ENCODE data around the gene RMDN3. TPM values are rescaled to one million over a fixed set of nuclear protein-coding genes. Genes with fewer than 3 reads are reported as not detected.

RMDN3 gene
- total RNA-seq (2012; rRNA removed), result 15.0 and 19.0 TPM in 2 replicates

- Histone ChIP-seq H3K4me1 (ENCODE audit: control insufficient read depth, insufficient read depth, low read length) (peaks cover 6% of the 10 kb centered on the region), H3K9me3 (replicated peaks; ENCODE audit: low read length) (no peaks in the 10 kb centered on the region), H3K4me2 (ENCODE audit: low read length) (peak within 1 kb of the TSS; percentile 100), H3K27me3 (ENCODE audit: control insufficient read depth, insufficient read depth, low read length) (no peaks in the 10 kb centered on the region), H3K36me3 (ENCODE audit: insufficient read depth, low read length) (peaks cover 14% of the 10 kb centered on the region), H3K4me3 (ENCODE audit: low read length) (peak within 1 kb of the TSS; percentile 100), H3K9ac (ENCODE audit: low read depth, low read length) (peak within 1 kb of the TSS; percentile 97)
These were observed at the start of gene RMDN3 for GRCh38 chr15:40754883-40755811. TSS of gene RMDN3 (minus strand) at chr15:40755254. CDS start at chr15:40754783, 471 bp downstream.

GRCh38 chr15:40803688-40804087 is 48.6 kb upstream of the RMDN3 start:
- no peak overlapping the region for H3K9ac ChIP-seq (ENCODE audit: low read depth, low read length)
- H3K4me3 ChIP-seq (ENCODE audit: low read length), result no peak overlapping the region
- H3K27me3 ChIP-seq (ENCODE audit: control insufficient read depth, insufficient read depth, low read length), result no peaks in the 10 kb centered on the region
- no peaks in the 10 kb centered on the region for H3K9me3 ChIP-seq (replicated peaks; ENCODE audit: low read length)
- no peak overlapping the region for H3K4me2 ChIP-seq (ENCODE audit: low read length)
- peaks cover 16% of the 10 kb centered on the region for H3K4me1 ChIP-seq (ENCODE audit: control insufficient read depth, insufficient read depth, low read length)
- H3K36me3 ChIP-seq (ENCODE audit: insufficient read depth, low read length), result peaks cover 9% of the 10 kb centered on the region

- Histone ChIP-seq H3K9me3 (replicated peaks; ENCODE audit: low read length) (no peaks in the 10 kb centered on the region), H3K4me3 (ENCODE audit: low read length) (no peak overlapping the region), H3K36me3 (ENCODE audit: insufficient read depth, low read length) (peaks cover 12% of the 10 kb centered on the region), H3K4me2 (ENCODE audit: low read length) (no peak overlapping the region), H3K27me3 (ENCODE audit: control insufficient read depth, insufficient read depth, low read length) (no peaks in the 10 kb centered on the region), H3K9ac (ENCODE audit: low read depth, low read length) (no peak overlapping the region), H3K4me1 (ENCODE audit: control insufficient read depth, insufficient read depth, low read length) (peaks cover 10% of the 10 kb centered on the region)
These were observed 48.0 kb upstream of the RMDN3 start for GRCh38 chr15:40803076-40803475.

- Histone ChIP-seq H3K9me3 (replicated peaks; ENCODE audit: low read length) (no peaks in the 10 kb centered on the region), H3K4me2 (ENCODE audit: low read length) (no peak overlapping the region), H3K4me1 (ENCODE audit: control insufficient read depth, insufficient read depth, low read length) (no peaks in the 10 kb centered on the region), H3K9ac (ENCODE audit: low read depth, low read length) (no peak overlapping the region), H3K4me3 (ENCODE audit: low read length) (no peak overlapping the region), H3K27me3 (ENCODE audit: control insufficient read depth, insufficient read depth, low read length) (no peaks in the 10 kb centered on the region), H3K36me3 (ENCODE audit: insufficient read depth, low read length) (peaks cover 12% of the 10 kb centered on the region)
These were observed 44.5 kb upstream of the RMDN3 start for GRCh38 chr15:40799523-40799922.

- H3K4me2 ChIP-seq (ENCODE audit: low read length), result no peak overlapping the region
- H3K4me3 ChIP-seq (ENCODE audit: low read length), result no peak overlapping the region
- H3K27me3 ChIP-seq (ENCODE audit: control insufficient read depth, insufficient read depth, low read length), result no peaks in the 10 kb centered on the region
- no peaks in the 10 kb centered on the region for H3K9me3 ChIP-seq (replicated peaks; ENCODE audit: low read length)
- peaks cover 13% of the 10 kb centered on the region for H3K4me1 ChIP-seq (ENCODE audit: control insufficient read depth, insufficient read depth, low read length)
- H3K36me3 ChIP-seq (ENCODE audit: insufficient read depth, low read length), result peaks cover 11% of the 10 kb centered on the region
- no peak overlapping the region for H3K9ac ChIP-seq (ENCODE audit: low read depth, low read length)
These were observed 41.5 kb upstream of the RMDN3 start for GRCh38 chr15:40796512-40796911.

- H3K9ac ChIP-seq (ENCODE audit: low read depth, low read length), result no peak overlapping the region
- peaks cover 11% of the 10 kb centered on the region for H3K36me3 ChIP-seq (ENCODE audit: insufficient read depth, low read length)
- no peaks in the 10 kb centered on the region for H3K9me3 ChIP-seq (replicated peaks; ENCODE audit: low read length)
- H3K4me2 ChIP-seq (ENCODE audit: low read length), result no peak overlapping the region
- H3K4me1 ChIP-seq (ENCODE audit: control insufficient read depth, insufficient read depth, low read length), result peaks cover 13% of the 10 kb centered on the region
- no peaks in the 10 kb centered on the region for H3K27me3 ChIP-seq (ENCODE audit: control insufficient read depth, insufficient read depth, low read length)
- no peak overlapping the region for H3K4me3 ChIP-seq (ENCODE audit: low read length)
These were observed 41.0 kb upstream of the RMDN3 start for GRCh38 chr15:40796041-40796440.

- H3K9ac ChIP-seq (ENCODE audit: low read depth, low read length), result no peak overlapping the region
- no peaks in the 10 kb centered on the region for H3K9me3 ChIP-seq (replicated peaks; ENCODE audit: low read length)
- peak overlapping the region; percentile 15 for H3K4me3 ChIP-seq (ENCODE audit: low read length)
- no peaks in the 10 kb centered on the region for H3K27me3 ChIP-seq (ENCODE audit: control insufficient read depth, insufficient read depth, low read length)
- peak overlapping the region; percentile 67 for H3K4me2 ChIP-seq (ENCODE audit: low read length)
- H3K4me1 ChIP-seq (ENCODE audit: control insufficient read depth, insufficient read depth, low read length), result peaks cover 18% of the 10 kb centered on the region
- H3K36me3 ChIP-seq (ENCODE audit: insufficient read depth, low read length), result peaks cover 9% of the 10 kb centered on the region
These were observed 38.3 kb upstream of the RMDN3 start for GRCh38 chr15:40793216-40793989.

GRCh38 chr15:40792394-40792793 is 37.3 kb upstream of the RMDN3 start:
- Histone ChIP-seq H3K9ac (ENCODE audit: low read depth, low read length) (no peak overlapping the region), H3K9me3 (replicated peaks; ENCODE audit: low read length) (no peaks in the 10 kb centered on the region), H3K36me3 (ENCODE audit: insufficient read depth, low read length) (peaks cover 7% of the 10 kb centered on the region), H3K4me1 (ENCODE audit: control insufficient read depth, insufficient read depth, low read length) (peaks cover 26% of the 10 kb centered on the region), H3K27me3 (ENCODE audit: control insufficient read depth, insufficient read depth, low read length) (no peaks in the 10 kb centered on the region), H3K4me3 (ENCODE audit: low read length) (no peak overlapping the region), H3K4me2 (ENCODE audit: low read length) (no peak overlapping the region)

GRCh38 chr15:40790718-40791117 is 35.7 kb upstream of the RMDN3 start:
- Histone ChIP-seq H3K4me2 (ENCODE audit: low read length) (no peak overlapping the region), H3K27me3 (ENCODE audit: control insufficient read depth, insufficient read depth, low read length) (no peaks in the 10 kb centered on the region), H3K36me3 (ENCODE audit: insufficient read depth, low read length) (peaks cover 7% of the 10 kb centered on the region), H3K9ac (ENCODE audit: low read depth, low read length) (no peak overlapping the region), H3K4me1 (ENCODE audit: control insufficient read depth, insufficient read depth, low read length) (peaks cover 38% of the 10 kb centered on the region), H3K9me3 (replicated peaks; ENCODE audit: low read length) (no peaks in the 10 kb centered on the region), H3K4me3 (ENCODE audit: low read length) (no peak overlapping the region)

- H3K27me3 ChIP-seq (ENCODE audit: control insufficient read depth, insufficient read depth, low read length), result no peaks in the 10 kb centered on the region
- no peak overlapping the region for H3K9ac ChIP-seq (ENCODE audit: low read depth, low read length)
- H3K4me1 ChIP-seq (ENCODE audit: control insufficient read depth, insufficient read depth, low read length), result peaks cover 38% of the 10 kb centered on the region
- no peak overlapping the region for H3K4me2 ChIP-seq (ENCODE audit: low read length)
- H3K9me3 ChIP-seq (replicated peaks; ENCODE audit: low read length), result no peaks in the 10 kb centered on the region
- no peak overlapping the region for H3K4me3 ChIP-seq (ENCODE audit: low read length)
- H3K36me3 ChIP-seq (ENCODE audit: insufficient read depth, low read length), result peaks cover 7% of the 10 kb centered on the region
These were observed 34.9 kb upstream of the RMDN3 start for GRCh38 chr15:40789999-40790398.

- Histone ChIP-seq H3K4me3 (ENCODE audit: low read length) (no peak overlapping the region), H3K27me3 (ENCODE audit: control insufficient read depth, insufficient read depth, low read length) (no peaks in the 10 kb centered on the region), H3K4me2 (ENCODE audit: low read length) (no peak overlapping the region), H3K36me3 (ENCODE audit: insufficient read depth, low read length) (peaks cover 11% of the 10 kb centered on the region), H3K9ac (ENCODE audit: low read depth, low read length) (no peak overlapping the region), H3K9me3 (replicated peaks; ENCODE audit: low read length) (no peaks in the 10 kb centered on the region), H3K4me1 (ENCODE audit: control insufficient read depth, insufficient read depth, low read length) (peaks cover 37% of the 10 kb centered on the region)
These were observed 34.1 kb upstream of the RMDN3 start for GRCh38 chr15:40789119-40789518.
